HCT116 (cell line): Measurements from ENCODE around the gene GP9. TPM values are rescaled to one million over a fixed set of nuclear protein-coding genes. Genes with fewer than 3 reads are reported as not detected.

ENCODE experiments used
- ATAC-seq: fragments of 200-7000 bp; cut with Tn5 transposase; 2 replicates; pipeline ENCODE4 v1.9.1; 2020; ENCODE audit warnings: mild to moderate bottlenecking, moderate library complexity
- BruUV-seq: library from RNA; stranded (reverse); fragments of 400-500 nt; replicated peaks from 2 replicates; lab custom pipeline; 2021; lab: Mats Ljungman, UMichigan
- CTCF ChIA-PET: fragments of 300-600 bp; sonication (Branson Sonifier 250); formaldehyde crosslinking; loops from one replicate; lab custom pipeline; 2021; ENCODE audit warnings: antibody characterized with exemption; lab: Charles Lee
- POLR2A ChIA-PET: fragments of 300-600, 350-600 bp; sonication (Branson Sonifier 250); formaldehyde crosslinking; loops from one replicate; lab custom pipeline; 2021; ENCODE audit warnings: antibody characterized with exemption; lab: Charles Lee
- RAD21 ChIA-PET, 2 experiments: fragments of 300-600 bp; sonication (Branson Sonifier 250); formaldehyde crosslinking; loops; one replicate each; lab custom pipeline; 2023; ENCODE audit warnings: low total read pairs in 2 of 2; ENCODE audit not compliant: uncharacterized antibody in 2 of 2, unreplicated experiment in 2 of 2, low non-redundant PET in 1 of 2; lab: Charles Lee
- DNase-seq: peaks from one replicate; pipeline ENCODE4 v3.0.0-alpha.2; 2010; ENCODE audit warnings: low read depth, low spot score
- H2AFZ ChIP-seq: fragments of 200-600 bp; shearing (Covaris generic), sonication (generic); 2 replicates; pipeline ENCODE4 v1.6.1; 2017; ENCODE audit warnings: low read depth, mixed run types, mixed read lengths, antibody characterized with exemption, low read length; ENCODE audit not compliant: poor library complexity, severe bottlenecking
- H3K27ac ChIP-seq: 2 replicates; pipeline ENCODE4 v1.5.1; 2012; ENCODE audit warnings: low read depth, low read length
- H3K27me3 ChIP-seq: fragments of 200-600 bp; sonication (generic); 2 replicates; pipeline ENCODE4 v1.6.1; 2016; ENCODE audit warnings: mixed run types, low read length, mixed read lengths; ENCODE audit not compliant: insufficient read depth
- H3K36me3 ChIP-seq, 2 experiments: fragments of 200-500 bp in 1 of 2; fragments of 200-600 bp in 1 of 2; sonication (Bioruptor generic) in 1 of 2; sonication (generic) in 1 of 2; 2 replicates each; pipeline versions ENCODE4 v1.5.1 to v1.6.1; 2014 to 2016; ENCODE audit warnings: low read length in 2 of 2, inconsistent platforms in 1 of 2, mixed read lengths in 1 of 2, mixed run types in 1 of 2; ENCODE audit not compliant: insufficient read depth in 2 of 2, control insufficient read depth in 1 of 2
- H3K4me1 ChIP-seq, 2 experiments: fragments of 200-600 bp in 1 of 2; sonication (generic) in 1 of 2; 2 replicates each; pipeline versions ENCODE4 v1.5.1 to v1.6.1; 2012 to 2017; ENCODE audit warnings: low read length in 2 of 2, inconsistent platforms in 1 of 2, mild to moderate bottlenecking in 1 of 2, mixed read lengths in 1 of 2, mixed run types in 1 of 2, moderate library complexity in 1 of 2; ENCODE audit not compliant: insufficient read depth in 2 of 2, control insufficient read depth in 1 of 2
- H3K4me2 ChIP-seq: fragments of 200-600 bp; sonication (generic); 2 replicates; pipeline ENCODE4 v1.6.1; 2017; ENCODE audit warnings: mixed run types, low read length, mixed read lengths
- H3K4me3 ChIP-seq, 2 experiments: fragments of 200-600 bp in 1 of 2; sonication (generic) in 1 of 2; replicated peaks in 1 of 2; 2 replicates each; pipeline ENCODE4 v1.5.1; 2011 to 2016; ENCODE audit warnings: low read length in 2 of 2, control low read depth in 1 of 2, low read depth in 1 of 2, mild to moderate bottlenecking in 1 of 2, mixed read lengths in 1 of 2, mixed run types in 1 of 2
- H3K79me2 ChIP-seq: fragments of 200-600 bp; sonication (generic); 2 replicates; pipeline ENCODE4 v1.6.1; 2017; ENCODE audit warnings: mild to moderate bottlenecking, mixed run types, low read length, moderate library complexity, mixed read lengths; ENCODE audit not compliant: insufficient read depth
- H3K9ac ChIP-seq: fragments of 200-600 bp; sonication (generic); 2 replicates; pipeline ENCODE4 v1.6.1; 2016; ENCODE audit warnings: low read length, mixed read lengths
- H3K9me2 ChIP-seq: fragments of 200-600 bp; sonication (generic), shearing (Covaris generic); 2 replicates; pipeline ENCODE4 v1.6.1; 2017; ENCODE audit warnings: mixed run types, mild to moderate bottlenecking, moderate library complexity; ENCODE audit not compliant: insufficient read depth
- H3K9me3 ChIP-seq, 2 experiments: fragments of 200-500 bp in 1 of 2; fragments of 200-600 bp in 1 of 2; sonication (Bioruptor generic) in 1 of 2; sonication (generic) in 1 of 2; 2 replicates each; pipeline ENCODE4 v1.6.1; 2014 to 2017; ENCODE audit warnings: low read length in 2 of 2, mixed read lengths in 2 of 2, inconsistent platforms in 1 of 2, low read depth in 1 of 2, mild to moderate bottlenecking in 1 of 2, mixed run types in 1 of 2, moderate library complexity in 1 of 2; ENCODE audit not compliant: control insufficient read depth in 1 of 2, insufficient read depth in 1 of 2
- H4K20me1 ChIP-seq: fragments of 200-600 bp; sonication (generic), shearing (Covaris generic); 2 replicates; pipeline ENCODE4 v1.6.1; 2017; ENCODE audit warnings: mixed run types, mild to moderate bottlenecking, moderate library complexity; ENCODE audit not compliant: insufficient read depth
- CEBPB ChIP-seq: IDR thresholded peaks from 2 replicates; pipeline ENCODE4 v1.6.1; 2012; ENCODE audit warnings: low read depth
- EGR1 ChIP-seq: IDR thresholded peaks from 2 replicates; pipeline ENCODE4 v1.6.1; 2012; ENCODE audit warnings: low read depth
- EZH2 ChIP-seq: fragments of 200-600 bp; sonication (generic); IDR thresholded peaks from 2 replicates; pipeline ENCODE4 v1.6.1; 2017; ENCODE audit warnings: antibody characterized with exemption, mixed run types
- EZH2phosphoT487 ChIP-seq: fragments of 200-600 bp; IDR thresholded peaks from 2 replicates; pipeline ENCODE4 v1.6.1; 2018; ENCODE audit warnings: antibody characterized with exemption, borderline replicate concordance
- FOSL1 ChIP-seq: IDR thresholded peaks from 2 replicates; pipeline ENCODE4 v1.6.1; 2012; ENCODE audit warnings: low read depth
- JUND ChIP-seq: IDR thresholded peaks from 2 replicates; pipeline ENCODE4 v1.6.1; 2012
- POLR2AphosphoS5 ChIP-seq: IDR thresholded peaks from 2 replicates; pipeline ENCODE4 v1.6.1; 2011; ENCODE audit warnings: mild to moderate bottlenecking, low read depth, low read length, moderate library complexity
- RAD21 ChIP-seq: IDR thresholded peaks from 2 replicates; pipeline ENCODE4 v1.6.1; 2012; ENCODE audit warnings: low read depth, mild to moderate bottlenecking
- SP1 ChIP-seq: IDR thresholded peaks from 2 replicates; pipeline ENCODE4 v1.6.1; 2012; ENCODE audit warnings: low read depth
- SRF ChIP-seq: IDR thresholded peaks from 2 replicates; pipeline ENCODE4 v1.6.1; 2012; ENCODE audit warnings: low read depth
- TCF7L2 ChIP-seq: IDR thresholded peaks from 2 replicates; pipeline ENCODE4 v1.7.0; 2011; ENCODE audit warnings: borderline replicate concordance, inconsistent platforms; ENCODE audit not compliant: insufficient read depth, insufficient read length; ENCODE audit errors: extremely low read depth
- YY1 ChIP-seq: IDR thresholded peaks from 2 replicates; pipeline ENCODE4 v1.6.1; 2011; ENCODE audit warnings: low read length, low read depth, moderate library complexity, mild to moderate bottlenecking; ENCODE audit not compliant: insufficient replicate concordance; ENCODE audit errors: extremely low read depth
- ZNF274 ChIP-seq: fragments of 200-500 bp; sonication (Bioruptor generic); IDR thresholded peaks from 2 replicates; pipeline ENCODE4 v1.6.1; 2014; ENCODE audit warnings: mild to moderate bottlenecking, low read depth, low read length, inconsistent platforms
- intact Hi-C: fragments of 100-400 bp; cut with micrococcal nuclease; formaldehyde crosslinking; loops from 2 replicates; pipeline ENCODE4 v1.10.0; 2022
- total RNA-seq: library from RNA; stranded (reverse); gene quantifications from one replicate; pipeline ENCODE4 v1.2.1, GENCODE V29; 2021; ENCODE audit not compliant: unreplicated experiment
- TF ChIP-seq, protein P1 (sequence below): IDR thresholded peaks from 2 replicates; pipeline ENCODE4 v1.6.1; 2012
- TF ChIP-seq, protein P2 (sequence below): IDR thresholded peaks from 2 replicates; pipeline ENCODE4 v1.6.1; 2012; ENCODE audit warnings: low read depth
- TF ChIP-seq, protein P3 (sequence below): IDR thresholded peaks from 2 replicates; pipeline ENCODE4 v1.6.1; 2012

The GP9 gene
- total RNA-seq, 1 experiment from 2014 or later = not detected

DNA sequence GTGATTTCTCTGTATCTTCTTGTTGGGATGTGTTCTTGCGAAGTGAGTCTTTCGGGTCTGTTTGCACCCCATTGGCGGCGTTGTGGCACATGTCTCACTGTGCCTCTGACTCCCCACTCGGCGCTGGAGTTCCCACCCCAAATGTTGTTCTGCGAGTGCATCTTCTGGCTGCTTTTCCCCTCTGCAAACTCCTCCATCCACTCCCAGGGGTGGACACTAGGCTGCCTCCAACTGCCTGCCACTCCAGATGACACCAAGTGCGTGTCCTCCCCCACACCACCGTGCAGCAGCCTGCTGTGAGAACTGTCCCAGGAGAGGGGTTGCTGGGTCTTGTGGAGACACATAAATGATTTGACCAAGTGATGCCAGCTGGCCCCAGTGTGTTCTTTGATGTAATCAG, 41.8 kb upstream of the GP9 start:
- Histone ChIP-seq H3K79me2 (no peaks in the 10 kb centered on the region), H3K9ac (no peak overlapping the region), H3K4me1 (peaks cover 22 to 28% of the 10 kb centered on the region in 2 experiments), H3K9me2 (no peaks in the 10 kb centered on the region), H4K20me1 (no peaks in the 10 kb centered on the region), H3K4me3 (no peak overlapping the region), H3K27ac (no peak overlapping the region), H3K9me3 (no peaks in the 10 kb centered on the region), H3K27me3 (no peaks in the 10 kb centered on the region), H2AFZ (no peak overlapping the region), H3K4me2 (no peak overlapping the region), H3K36me3 (no peaks in the 10 kb centered on the region)
- intact Hi-C loops = no loop called here
- TF ChIP-seq POLR2AphosphoS5 = no peak
- no peak for TF ChIP-seq SRF
- no peak for TF ChIP-seq JUND
- TF ChIP-seq, protein P1, sequence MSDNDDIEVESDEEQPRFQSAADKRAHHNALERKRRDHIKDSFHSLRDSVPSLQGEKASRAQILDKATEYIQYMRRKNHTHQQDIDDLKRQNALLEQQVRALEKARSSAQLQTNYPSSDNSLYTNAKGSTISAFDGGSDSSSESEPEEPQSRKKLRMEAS = no peak
- TF ChIP-seq TCF7L2 = no peak
- no peak for TF ChIP-seq EZH2
- no peak for TF ChIP-seq ZNF274
- TF ChIP-seq FOSL1 = no peak
- no peak for TF ChIP-seq EZH2phosphoT487
- no peak for TF ChIP-seq YY1
- TF ChIP-seq, protein P2, sequence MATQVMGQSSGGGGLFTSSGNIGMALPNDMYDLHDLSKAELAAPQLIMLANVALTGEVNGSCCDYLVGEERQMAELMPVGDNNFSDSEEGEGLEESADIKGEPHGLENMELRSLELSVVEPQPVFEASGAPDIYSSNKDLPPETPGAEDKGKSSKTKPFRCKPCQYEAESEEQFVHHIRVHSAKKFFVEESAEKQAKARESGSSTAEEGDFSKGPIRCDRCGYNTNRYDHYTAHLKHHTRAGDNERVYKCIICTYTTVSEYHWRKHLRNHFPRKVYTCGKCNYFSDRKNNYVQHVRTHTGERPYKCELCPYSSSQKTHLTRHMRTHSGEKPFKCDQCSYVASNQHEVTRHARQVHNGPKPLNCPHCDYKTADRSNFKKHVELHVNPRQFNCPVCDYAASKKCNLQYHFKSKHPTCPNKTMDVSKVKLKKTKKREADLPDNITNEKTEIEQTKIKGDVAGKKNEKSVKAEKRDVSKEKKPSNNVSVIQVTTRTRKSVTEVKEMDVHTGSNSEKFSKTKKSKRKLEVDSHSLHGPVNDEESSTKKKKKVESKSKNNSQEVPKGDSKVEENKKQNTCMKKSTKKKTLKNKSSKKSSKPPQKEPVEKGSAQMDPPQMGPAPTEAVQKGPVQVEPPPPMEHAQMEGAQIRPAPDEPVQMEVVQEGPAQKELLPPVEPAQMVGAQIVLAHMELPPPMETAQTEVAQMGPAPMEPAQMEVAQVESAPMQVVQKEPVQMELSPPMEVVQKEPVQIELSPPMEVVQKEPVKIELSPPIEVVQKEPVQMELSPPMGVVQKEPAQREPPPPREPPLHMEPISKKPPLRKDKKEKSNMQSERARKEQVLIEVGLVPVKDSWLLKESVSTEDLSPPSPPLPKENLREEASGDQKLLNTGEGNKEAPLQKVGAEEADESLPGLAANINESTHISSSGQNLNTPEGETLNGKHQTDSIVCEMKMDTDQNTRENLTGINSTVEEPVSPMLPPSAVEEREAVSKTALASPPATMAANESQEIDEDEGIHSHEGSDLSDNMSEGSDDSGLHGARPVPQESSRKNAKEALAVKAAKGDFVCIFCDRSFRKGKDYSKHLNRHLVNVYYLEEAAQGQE = no peak
- TF ChIP-seq, protein P3, sequence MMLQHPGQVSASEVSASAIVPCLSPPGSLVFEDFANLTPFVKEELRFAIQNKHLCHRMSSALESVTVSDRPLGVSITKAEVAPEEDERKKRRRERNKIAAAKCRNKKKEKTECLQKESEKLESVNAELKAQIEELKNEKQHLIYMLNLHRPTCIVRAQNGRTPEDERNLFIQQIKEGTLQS = no peak
- TF ChIP-seq EGR1 = no peak
- TF ChIP-seq SP1 = no peak
- no peak for TF ChIP-seq RAD21
- no peak for TF ChIP-seq CEBPB
- ChIA-PET CTCF (no interaction called here), POLR2A (no interaction called here), RAD21 (no interaction called here)
- DNase-seq (no peak), ATAC-seq (no peak)
- no TSS peak for BruUV-seq
